ENCODE results near the gene PLPPR5.

DNA sequence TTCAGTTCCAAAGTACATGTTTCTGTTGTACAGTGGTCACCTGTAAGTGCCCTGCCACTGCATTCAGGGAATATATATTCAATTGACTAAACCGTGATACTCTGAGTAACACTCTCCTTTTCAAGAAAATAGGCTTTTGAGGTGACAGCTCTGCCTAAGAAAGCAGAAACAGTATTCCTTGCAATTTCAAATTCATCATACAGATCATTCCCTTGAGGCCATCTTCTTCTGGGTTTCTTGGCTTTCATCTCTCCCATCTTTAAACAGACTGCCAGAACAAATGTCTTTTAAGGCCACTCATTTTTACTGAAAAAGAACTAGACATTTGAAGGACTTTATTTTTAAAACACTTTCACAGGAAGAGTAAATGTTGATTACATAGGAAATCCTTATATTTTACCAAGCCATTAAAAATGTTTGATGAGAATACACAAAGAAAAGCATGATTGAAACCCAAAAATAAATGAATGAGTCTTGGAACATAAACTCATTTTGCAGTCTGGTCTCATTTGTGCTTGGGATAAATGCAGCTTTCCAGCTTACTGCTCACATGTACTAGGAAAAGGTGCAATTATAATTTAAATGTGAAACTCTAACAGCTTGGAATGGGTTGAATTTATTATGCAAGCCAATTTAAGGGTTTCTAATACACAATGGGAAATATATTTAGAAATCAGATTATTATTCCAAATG, 34.7 kb downstream of the PLPPR5 start:
- TF ChIP-seq, protein P1, sequence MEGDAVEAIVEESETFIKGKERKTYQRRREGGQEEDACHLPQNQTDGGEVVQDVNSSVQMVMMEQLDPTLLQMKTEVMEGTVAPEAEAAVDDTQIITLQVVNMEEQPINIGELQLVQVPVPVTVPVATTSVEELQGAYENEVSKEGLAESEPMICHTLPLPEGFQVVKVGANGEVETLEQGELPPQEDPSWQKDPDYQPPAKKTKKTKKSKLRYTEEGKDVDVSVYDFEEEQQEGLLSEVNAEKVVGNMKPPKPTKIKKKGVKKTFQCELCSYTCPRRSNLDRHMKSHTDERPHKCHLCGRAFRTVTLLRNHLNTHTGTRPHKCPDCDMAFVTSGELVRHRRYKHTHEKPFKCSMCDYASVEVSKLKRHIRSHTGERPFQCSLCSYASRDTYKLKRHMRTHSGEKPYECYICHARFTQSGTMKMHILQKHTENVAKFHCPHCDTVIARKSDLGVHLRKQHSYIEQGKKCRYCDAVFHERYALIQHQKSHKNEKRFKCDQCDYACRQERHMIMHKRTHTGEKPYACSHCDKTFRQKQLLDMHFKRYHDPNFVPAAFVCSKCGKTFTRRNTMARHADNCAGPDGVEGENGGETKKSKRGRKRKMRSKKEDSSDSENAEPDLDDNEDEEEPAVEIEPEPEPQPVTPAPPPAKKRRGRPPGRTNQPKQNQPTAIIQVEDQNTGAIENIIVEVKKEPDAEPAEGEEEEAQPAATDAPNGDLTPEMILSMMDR (IDR thresholded peaks at IDR 0.05 in 4 of 5, conservative IDR thresholded peaks at IDR 0.05 in 1 of 5): no peak
- TF ChIP-seq POLR2A (IDR thresholded peaks at IDR 0.05): no peak
